GM23248 (cell line): ENCODE data around the gene PXDN. TPM values are rescaled to one million over a fixed set of nuclear protein-coding genes. Genes with fewer than 3 reads are reported as not detected.

ENCODE experiments used
- DNase-seq: peaks from one replicate; pipeline ENCODE4 v3.0.0-alpha.2; 2015
- H2AFZ ChIP-seq: fragments of 200-600 bp; sonication (generic); 2 replicates; pipeline ENCODE4 v1.6.1; 2016; ENCODE audit warnings: antibody characterized with exemption
- H3F3A ChIP-seq: fragments of 200-600 bp; sonication (generic); 2 replicates; pipeline ENCODE4 v1.6.1; 2016; ENCODE audit warnings: mild to moderate bottlenecking, antibody characterized with exemption, mixed run types; ENCODE audit not compliant: insufficient read depth
- H3K27ac ChIP-seq: fragments of 200-600 bp; sonication (generic); 2 replicates; pipeline ENCODE4 v1.5.1; 2016; ENCODE audit warnings: mild to moderate bottlenecking
- H3K27me3 ChIP-seq: fragments of 200-600 bp; sonication (generic); replicated peaks from 2 replicates; pipeline ENCODE4 v1.6.1; 2016; ENCODE audit warnings: mild to moderate bottlenecking; ENCODE audit not compliant: insufficient read depth
- H3K36me3 ChIP-seq: fragments of 200-600 bp; sonication (generic); 2 replicates; pipeline ENCODE4 v1.6.1; 2016; ENCODE audit warnings: low read depth, mild to moderate bottlenecking
- H3K4me1 ChIP-seq: fragments of 200-600 bp; sonication (generic); 2 replicates; pipeline ENCODE4 v1.6.1; 2016; ENCODE audit warnings: mild to moderate bottlenecking; ENCODE audit not compliant: insufficient read depth
- H3K4me2 ChIP-seq: fragments of 200-600 bp; sonication (generic); one replicate; pipeline ENCODE4 v1.6.1; 2016; ENCODE audit warnings: mild to moderate bottlenecking; ENCODE audit not compliant: unreplicated experiment
- H3K4me3 ChIP-seq: fragments of 200-600 bp; sonication (generic); 2 replicates; pipeline ENCODE4 v1.5.1; 2016; ENCODE audit warnings: mild to moderate bottlenecking
- H3K79me2 ChIP-seq: fragments of 200-600 bp; sonication (generic); 2 replicates; pipeline ENCODE4 v1.6.1; 2016; ENCODE audit warnings: mild to moderate bottlenecking; ENCODE audit not compliant: insufficient read depth
- H3K9ac ChIP-seq: fragments of 200-600 bp; sonication (generic); 2 replicates; pipeline ENCODE4 v1.6.1; 2016; ENCODE audit warnings: mild to moderate bottlenecking
- H3K9me2 ChIP-seq: fragments of 200-600 bp; sonication (generic); 2 replicates; pipeline ENCODE4 v1.6.1; 2016; ENCODE audit warnings: mixed run types, mild to moderate bottlenecking, moderate library complexity; ENCODE audit not compliant: insufficient read depth
- H3K9me3 ChIP-seq: fragments of 200-600 bp; sonication (generic); one replicate; pipeline ENCODE4 v1.6.1; 2017; ENCODE audit warnings: low read depth
- H4K20me1 ChIP-seq: fragments of 200-600 bp; sonication (generic); 2 replicates; pipeline ENCODE4 v1.6.0; 2016; ENCODE audit not compliant: insufficient read depth
- EZH2 ChIP-seq: fragments of 200-600 bp; sonication (generic); IDR thresholded peaks from 2 replicates; pipeline ENCODE4 v1.6.1; 2018; ENCODE audit warnings: antibody characterized with exemption, mild to moderate bottlenecking; ENCODE audit not compliant: insufficient read depth, poor library complexity, severe bottlenecking
- EZH2phosphoT487 ChIP-seq: fragments of 200-600 bp; sonication (generic); IDR thresholded peaks from 2 replicates; pipeline ENCODE4 v1.6.1; 2018; ENCODE audit warnings: antibody characterized with exemption, moderate library complexity, mild to moderate bottlenecking, low read depth; ENCODE audit not compliant: insufficient read depth
- WGBS, 2 experiments: methylation state at CpG; one replicate each; pipeline ENCODE4 v1.1.6; 2015 to 2017; ENCODE audit warnings: low lambda C conversion rate in 2 of 2, low coverage in 1 of 2; ENCODE audit errors: missing lambda C conversion rate in 2 of 2; 5-methylcytosine and 5-hydroxymethylcytosine counted together
- in situ Hi-C: fragments of 300-500 bp; cut with MboI; formaldehyde crosslinking; loops from 2 replicates; pipeline ENCODE4 v1.15.0; 2020
- polyA plus RNA-seq: library from polyadenylated mRNA; unstranded; fragments of >200 nt; fragmentation: Nextera tagmentation; extraction: Ambion mirVana; gene quantifications from 2 replicates; pipeline ENCODE4 v1.2.1, GENCODE V29; 2016
- total RNA-seq: library from RNA; depleted of rRNA; stranded (reverse); fragments of >200 nt; shearing (Covaris generic); gene quantifications from 2 replicates; pipeline ENCODE4 v1.2.3, GENCODE V29; 2014

PXDN gene
- total and polyA plus RNA-seq, 2 experiments from 2014 or later, result 222 to 263 TPM

DNA sequence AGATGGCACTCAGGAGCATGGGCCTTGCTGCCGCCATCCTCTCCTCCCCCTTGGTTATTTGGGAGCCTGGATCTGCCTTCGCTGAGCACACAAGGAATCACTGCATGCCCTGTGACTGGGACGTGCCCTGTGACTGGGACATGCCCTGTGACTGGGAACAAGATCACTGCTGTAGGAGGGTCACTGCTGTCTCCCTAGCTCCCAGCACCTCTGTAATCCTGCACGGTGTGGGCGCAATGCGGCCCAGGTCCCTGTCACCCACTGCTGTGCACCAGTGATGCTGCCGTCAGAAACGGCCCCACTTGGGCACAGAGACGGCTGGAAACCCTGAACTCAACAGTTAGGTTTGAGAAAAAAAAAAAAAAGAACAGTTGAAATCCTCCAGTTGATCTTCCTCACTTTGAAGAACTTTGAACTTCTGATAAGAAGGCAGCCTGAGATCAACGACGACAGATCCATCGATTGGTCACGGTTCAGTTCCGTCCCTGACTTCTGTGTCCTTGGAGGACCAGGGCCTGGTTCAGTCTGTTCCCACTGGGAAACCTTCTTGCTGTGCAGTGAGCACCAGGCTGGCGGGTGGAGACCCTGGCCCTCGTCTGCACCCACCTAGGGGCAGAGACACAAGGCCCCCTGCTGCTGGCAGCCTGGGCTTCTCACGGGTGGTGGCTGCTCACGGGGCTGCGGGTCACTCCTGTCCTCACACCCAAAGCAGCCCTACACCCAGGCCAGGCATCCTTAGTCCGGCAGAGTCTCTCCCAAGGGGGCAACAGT lies 125.9 kb downstream of the PXDN start:
- Histone ChIP-seq H3K4me3 (no peak overlapping the region), H4K20me1 (no peaks in the 10 kb centered on the region), H3K27ac (no peak overlapping the region), H2AFZ (no peak overlapping the region), H3K27me3 (peaks cover 18% of the 10 kb centered on the region), H3K4me1 (peaks cover 4% of the 10 kb centered on the region; the same call in 1 of the 2 replicates), H3K9me2 (no peaks in the 10 kb centered on the region), H3K36me3 (no peaks in the 10 kb centered on the region), H3K9ac (no peak overlapping the region), H3K79me2 (no peaks in the 10 kb centered on the region), H3F3A (no peaks in the 10 kb centered on the region), H3K4me2 (no peak overlapping the region), H3K9me3 (no peaks in the 10 kb centered on the region)
- no peak for TF ChIP-seq EZH2phosphoT487
- no peak for TF ChIP-seq EZH2
- DNase-seq, result no peak
- in situ Hi-C loops, result no loop called here
- WGBS, 2 experiments, result 77 to 81% methylated on average over 19 to 20 of the region's 20 CpGs

- Histone ChIP-seq H3F3A (no peaks in the 10 kb centered on the region), H2AFZ (no peak overlapping the region), H4K20me1 (no peaks in the 10 kb centered on the region), H3K4me1 (peaks cover 4% of the 10 kb centered on the region; the same call in 1 of the 2 replicates), H3K79me2 (no peaks in the 10 kb centered on the region), H3K9me3 (no peaks in the 10 kb centered on the region), H3K27ac (no peak overlapping the region), H3K27me3 (peaks cover 18% of the 10 kb centered on the region), H3K9me2 (no peaks in the 10 kb centered on the region), H3K36me3 (no peaks in the 10 kb centered on the region), H3K4me2 (no peak overlapping the region), H3K9ac (no peak overlapping the region), H3K4me3 (no peak overlapping the region)
- in situ Hi-C loops, result no loop called here
- DNase-seq, result no peak
- 68 to 75% methylated on average over 9 to 11 of the region's 11 CpGs for WGBS, 2 experiments
- TF ChIP-seq EZH2 (no peak), EZH2phosphoT487 (no peak)
These were observed 126.8 kb downstream of the PXDN start for GRCh38 chr2:1617425-1618021.

GRCh38 chr2:1614564-1614963 lies 129.8 kb downstream of the PXDN start:
- DNase-seq, result no peak
- in situ Hi-C loops, result no loop called here
- no peak overlapping the region for H3K27ac ChIP-seq
- no peaks in the 10 kb centered on the region for H3K9me3 ChIP-seq
- no peak overlapping the region for H3K4me3 ChIP-seq
- no peak overlapping the region for H2AFZ ChIP-seq
- H3K9ac ChIP-seq, result no peak overlapping the region
- H3K4me1 ChIP-seq, result peaks cover 4% of the 10 kb centered on the region; the same call in 1 of the 2 replicates
- WGBS, 2 experiments, result 67 to 72% methylated on average over 10 of the region's 10 CpGs
- H4K20me1 ChIP-seq, result no peaks in the 10 kb centered on the region
- H3K9me2 ChIP-seq, result no peaks in the 10 kb centered on the region
- H3K27me3 ChIP-seq, result peaks cover 18% of the 10 kb centered on the region
- no peak overlapping the region for H3K4me2 ChIP-seq
- H3K79me2 ChIP-seq, result no peaks in the 10 kb centered on the region
- H3K36me3 ChIP-seq, result no peaks in the 10 kb centered on the region
- no peaks in the 10 kb centered on the region for H3F3A ChIP-seq
- TF ChIP-seq EZH2phosphoT487 (no peak), EZH2 (no peak)

DNA sequence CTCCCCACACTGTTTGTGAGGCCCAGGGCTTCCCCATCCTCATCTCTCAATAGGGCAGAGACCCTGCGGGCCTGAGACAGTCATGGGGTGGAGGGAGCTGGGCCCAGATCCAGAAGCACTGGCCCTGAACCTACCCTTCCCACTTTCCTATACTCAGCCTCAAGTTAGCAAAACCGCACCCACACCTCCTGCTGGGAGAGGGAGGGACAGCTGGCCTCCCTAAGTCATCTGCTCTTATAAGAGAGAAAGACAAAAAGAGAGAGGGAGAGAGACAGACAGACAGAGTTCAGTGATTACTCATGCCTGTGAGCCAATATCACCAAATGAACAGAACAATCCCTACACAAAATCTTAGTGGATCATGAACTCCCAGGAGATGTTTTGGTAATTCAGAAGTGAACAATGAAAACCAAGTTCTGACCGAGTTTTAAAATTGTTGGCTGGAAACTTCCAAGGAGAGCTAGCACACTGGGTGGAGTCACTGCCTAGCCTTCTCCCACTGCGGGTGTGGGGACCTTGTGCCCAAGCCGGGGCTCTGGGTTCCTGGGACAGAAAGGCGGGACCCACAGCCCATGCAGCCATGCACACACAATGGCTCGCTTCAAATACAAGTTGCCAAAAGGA lies 130.5 kb downstream of the PXDN start:
- no peaks in the 10 kb centered on the region for H3K9me2 ChIP-seq
- DNase-seq, result peak; percentile 72

More for the DNA sequence above, 130.5 kb downstream of the PXDN start:
- Histone ChIP-seq H2AFZ (no peak overlapping the region), H3K9ac (no peak overlapping the region), H3K4me3 (no peak overlapping the region), H3K4me1 (peaks cover 4% of the 10 kb centered on the region; the same call in 1 of the 2 replicates), H4K20me1 (no peaks in the 10 kb centered on the region), H3K79me2 (no peaks in the 10 kb centered on the region), H3F3A (no peaks in the 10 kb centered on the region), H3K4me2 (no peak overlapping the region), H3K27me3 (peaks cover 18% of the 10 kb centered on the region), H3K36me3 (no peaks in the 10 kb centered on the region), H3K9me3 (no peaks in the 10 kb centered on the region), H3K27ac (no peak overlapping the region)
- in situ Hi-C loops, result no loop called here
- 38 to 40% methylated on average over 7 of the region's 7 CpGs for WGBS, 2 experiments
- TF ChIP-seq EZH2, result no peak
- TF ChIP-seq EZH2phosphoT487, result no peak
